ENCODE measurements around the gene FRMD4B.
"Not testable (repeated sequence)": the region's sequence is repeated elsewhere in the genome, so short reads cannot be mapped to it uniquely, and the experiment has no call there.

The FRMD4B gene

GRCh38 chr3:69329892-69330291 is 56.0 kb downstream of the FRMD4B start:
- no peak overlapping the region for H3K9ac ChIP-seq (ENCODE audit: low read depth, low read length)
- H3K4me1 ChIP-seq (ENCODE audit: control insufficient read depth, insufficient read depth, low read length) = peaks cover 11% of the 10 kb centered on the region
- H3K27me3 ChIP-seq (ENCODE audit: control insufficient read depth, insufficient read depth, low read length) = no peaks in the 10 kb centered on the region
- no peak overlapping the region for H3K4me2 ChIP-seq (ENCODE audit: low read length)
- no peaks in the 10 kb centered on the region for H3K36me3 ChIP-seq (ENCODE audit: insufficient read depth, low read length)
- no peak overlapping the region for H3K4me3 ChIP-seq (ENCODE audit: low read length)
- H3K9me3 ChIP-seq (replicated peaks; ENCODE audit: low read length) = no peaks in the 10 kb centered on the region

- Histone ChIP-seq H3K4me3 (ENCODE audit: low read length) (no peak overlapping the region), H3K36me3 (ENCODE audit: insufficient read depth, low read length) (no peaks in the 10 kb centered on the region), H3K9ac (ENCODE audit: low read depth, low read length) (no peak overlapping the region), H3K4me1 (ENCODE audit: control insufficient read depth, insufficient read depth, low read length) (peaks cover 11% of the 10 kb centered on the region), H3K4me2 (ENCODE audit: low read length) (no peak overlapping the region), H3K27me3 (ENCODE audit: control insufficient read depth, insufficient read depth, low read length) (no peaks in the 10 kb centered on the region), H3K9me3 (replicated peaks; ENCODE audit: low read length) (no peaks in the 10 kb centered on the region)
These were observed 57.0 kb downstream of the FRMD4B start for GRCh38 chr3:69328963-69329302.

- Histone ChIP-seq H3K36me3 (ENCODE audit: insufficient read depth, low read length) (no peaks in the 10 kb centered on the region), H3K9me3 (replicated peaks; ENCODE audit: low read length) (no peaks in the 10 kb centered on the region), H3K9ac (ENCODE audit: low read depth, low read length) (no peak overlapping the region), H3K27me3 (ENCODE audit: control insufficient read depth, insufficient read depth, low read length) (no peaks in the 10 kb centered on the region), H3K4me3 (ENCODE audit: low read length) (no peak overlapping the region), H3K4me2 (ENCODE audit: low read length) (no peak overlapping the region), H3K4me1 (ENCODE audit: control insufficient read depth, insufficient read depth, low read length) (peaks cover 11% of the 10 kb centered on the region)
These were observed 57.6 kb downstream of the FRMD4B start for GRCh38 chr3:69328103-69328962.

- H3K36me3 ChIP-seq (ENCODE audit: insufficient read depth, low read length) = no peaks in the 10 kb centered on the region
- H3K4me1 ChIP-seq (ENCODE audit: control insufficient read depth, insufficient read depth, low read length) = peaks cover 11% of the 10 kb centered on the region
- no peaks in the 10 kb centered on the region for H3K27me3 ChIP-seq (ENCODE audit: control insufficient read depth, insufficient read depth, low read length)
- H3K9me3 ChIP-seq (replicated peaks; ENCODE audit: low read length) = no peaks in the 10 kb centered on the region
- H3K4me2 ChIP-seq (ENCODE audit: low read length) = peak overlapping the region; percentile 67
- peak overlapping the region; percentile 42 for H3K9ac ChIP-seq (ENCODE audit: low read depth, low read length)
- H3K4me3 ChIP-seq (ENCODE audit: low read length) = peak overlapping the region; percentile 34
These were observed 59.0 kb downstream of the FRMD4B start for GRCh38 chr3:69326855-69327300.

GRCh38 chr3:69325151-69325550 is 60.7 kb downstream of the FRMD4B start:
- Histone ChIP-seq H3K27me3 (ENCODE audit: control insufficient read depth, insufficient read depth, low read length) (no peaks in the 10 kb centered on the region), H3K4me2 (ENCODE audit: low read length) (no peak overlapping the region), H3K36me3 (ENCODE audit: insufficient read depth, low read length) (no peaks in the 10 kb centered on the region), H3K4me3 (ENCODE audit: low read length) (no peak overlapping the region), H3K9me3 (replicated peaks; ENCODE audit: low read length) (no peaks in the 10 kb centered on the region), H3K4me1 (ENCODE audit: control insufficient read depth, insufficient read depth, low read length) (peaks cover 11% of the 10 kb centered on the region), H3K9ac (ENCODE audit: low read depth, low read length) (no peak overlapping the region)

GRCh38 chr3:69324362-69325025 is 61.4 kb downstream of the FRMD4B start:
- Histone ChIP-seq H3K9ac (ENCODE audit: low read depth, low read length) (no peak overlapping the region), H3K4me1 (ENCODE audit: control insufficient read depth, insufficient read depth, low read length) (peaks cover 11% of the 10 kb centered on the region), H3K36me3 (ENCODE audit: insufficient read depth, low read length) (no peaks in the 10 kb centered on the region), H3K4me3 (ENCODE audit: low read length) (no peak overlapping the region), H3K27me3 (ENCODE audit: control insufficient read depth, insufficient read depth, low read length) (no peaks in the 10 kb centered on the region), H3K4me2 (ENCODE audit: low read length) (no peak overlapping the region), H3K9me3 (replicated peaks; ENCODE audit: low read length) (no peaks in the 10 kb centered on the region)

GRCh38 chr3:69323941-69324340 is 61.9 kb downstream of the FRMD4B start:
- Histone ChIP-seq H3K4me2 (ENCODE audit: low read length) (no peak overlapping the region), H3K27me3 (ENCODE audit: control insufficient read depth, insufficient read depth, low read length) (no peaks in the 10 kb centered on the region), H3K9ac (ENCODE audit: low read depth, low read length) (no peak overlapping the region), H3K36me3 (ENCODE audit: insufficient read depth, low read length) (no peaks in the 10 kb centered on the region), H3K4me3 (ENCODE audit: low read length) (no peak overlapping the region), H3K9me3 (replicated peaks; ENCODE audit: low read length) (no peaks in the 10 kb centered on the region), H3K4me1 (ENCODE audit: control insufficient read depth, insufficient read depth, low read length) (peaks cover 11% of the 10 kb centered on the region)

GRCh38 chr3:69322512-69322911 is 63.4 kb downstream of the FRMD4B start:
- not testable (repeated sequence) for H3K36me3 ChIP-seq (ENCODE audit: insufficient read depth, low read length); H3K4me2 ChIP-seq (ENCODE audit: low read length); H3K4me3 ChIP-seq (ENCODE audit: low read length); H3K27me3 ChIP-seq (ENCODE audit: control insufficient read depth, insufficient read depth, low read length); H3K9ac ChIP-seq (ENCODE audit: low read depth, low read length); H3K9me3 ChIP-seq (replicated peaks; ENCODE audit: low read length)
- H3K4me1 ChIP-seq (ENCODE audit: control insufficient read depth, insufficient read depth, low read length) = peaks cover 11% of the 10 kb centered on the region

GRCh38 chr3:69322158-69322509 is 63.8 kb downstream of the FRMD4B start:
- peaks cover 10% of the 10 kb centered on the region for H3K4me1 ChIP-seq (ENCODE audit: control insufficient read depth, insufficient read depth, low read length)
- H3K4me3 ChIP-seq (ENCODE audit: low read length) = no peak overlapping the region
- no peaks in the 10 kb centered on the region for H3K36me3 ChIP-seq (ENCODE audit: insufficient read depth, low read length)
- H3K9ac ChIP-seq (ENCODE audit: low read depth, low read length) = no peak overlapping the region
- no peak overlapping the region for H3K4me2 ChIP-seq (ENCODE audit: low read length)
- no peaks in the 10 kb centered on the region for H3K27me3 ChIP-seq (ENCODE audit: control insufficient read depth, insufficient read depth, low read length)
- no peaks in the 10 kb centered on the region for H3K9me3 ChIP-seq (replicated peaks; ENCODE audit: low read length)

GRCh38 chr3:69321301-69322157 is 64.4 kb downstream of the FRMD4B start:
- Histone ChIP-seq H3K27me3 (ENCODE audit: control insufficient read depth, insufficient read depth, low read length) (no peaks in the 10 kb centered on the region), H3K9ac (ENCODE audit: low read depth, low read length) (no peak overlapping the region), H3K36me3 (ENCODE audit: insufficient read depth, low read length) (no peaks in the 10 kb centered on the region), H3K9me3 (replicated peaks; ENCODE audit: low read length) (no peaks in the 10 kb centered on the region), H3K4me1 (ENCODE audit: control insufficient read depth, insufficient read depth, low read length) (peaks cover 4% of the 10 kb centered on the region), H3K4me2 (ENCODE audit: low read length) (no peak overlapping the region), H3K4me3 (ENCODE audit: low read length) (no peak overlapping the region)

- no peak overlapping the region for H3K4me2 ChIP-seq (ENCODE audit: low read length)
- H3K36me3 ChIP-seq (ENCODE audit: insufficient read depth, low read length) = no peaks in the 10 kb centered on the region
- no peak overlapping the region for H3K4me3 ChIP-seq (ENCODE audit: low read length)
- no peak overlapping the region for H3K9ac ChIP-seq (ENCODE audit: low read depth, low read length)
- no peaks in the 10 kb centered on the region for H3K4me1 ChIP-seq (ENCODE audit: control insufficient read depth, insufficient read depth, low read length)
- H3K9me3 ChIP-seq (replicated peaks; ENCODE audit: low read length) = no peaks in the 10 kb centered on the region
- no peaks in the 10 kb centered on the region for H3K27me3 ChIP-seq (ENCODE audit: control insufficient read depth, insufficient read depth, low read length)
These were observed 65.0 kb downstream of the FRMD4B start for GRCh38 chr3:69320871-69321271.
